Spleen (tissue), 7 donors: ENCODE results near the gene TRIM41.

Experiments used
- CTCF ChIP-seq, 11 experiments: fragments of 200-600 bp in 7 of 11; fragments of 450-650 bp in 4 of 11; sonication (generic) in 4 of 11; IDR thresholded peaks in 8 of 11; conservative IDR thresholded peaks in 3 of 11; 1 replicate in 7 of 11; 2 replicates in 4 of 11; pipeline versions ENCODE4 v1.4.0 to v1.8.0; 2016 to 2021; ENCODE audit warnings: antibody characterized with exemption in 11 of 11, inconsistent platforms in 4 of 11, mild to moderate bottlenecking in 1 of 11
- POLR2A ChIP-seq, 3 donors: fragments of 450-650 bp; IDR thresholded peaks; one replicate each; pipeline ENCODE4 v1.5.1; 2017; ENCODE audit warnings: antibody characterized with exemption in 3 of 3, mild to moderate bottlenecking in 1 of 3
- POLR2AphosphoS5 ChIP-seq, 3 donors: sonication (generic); formaldehyde crosslinking; IDR thresholded peaks; one replicate each; pipeline ENCODE4 v1.5.1; 2017; ENCODE audit warnings: antibody characterized with exemption in 3 of 3
- donor health status: DM: no; HTN: no; CAD: no; lungs with moderate emphysema.
- donor health status: DM: no; HTN: no; CAD: no.
- donor health status: DM: no; HTN: no; CAD: no.

GRCh38 chr5:181283347-181283746, 60.3 kb downstream of the TRIM41 start:
- TF ChIP-seq CTCF (IDR thresholded peaks at IDR 0.05 in 8 of 11, conservative IDR thresholded peaks at IDR 0.05 in 3 of 11) (no peak), POLR2A (IDR thresholded peaks at IDR 0.05) (no peak), POLR2AphosphoS5 (IDR thresholded peaks at IDR 0.05) (no peak)
